ENCODE data around the gene TBC1D17.

TBC1D17 gene

GRCh38 chr19:49878744-49879070 is 1.2 kb downstream of the TBC1D17 start:
- ATAC-seq = no peak
- TF ChIP-seq OSR1 (CRISPR knock-in tag; IDR thresholded peaks at IDR 0.05) (no peak), ZFP3 (CRISPR knock-in tag; IDR thresholded peaks at IDR 0.05) (no peak), TCF4 (CRISPR knock-in tag; IDR thresholded peaks at IDR 0.05; ENCODE audit: borderline replicate concordance) (no peak), ESRRG (CRISPR knock-in tag; IDR thresholded peaks at IDR 0.05) (no peak), POU6F1 (CRISPR knock-in tag; IDR thresholded peaks at IDR 0.05; ENCODE audit: borderline replicate concordance, low read depth) (no peak), PATZ1 (CRISPR knock-in tag; IDR thresholded peaks at IDR 0.05; ENCODE audit: borderline replicate concordance) (no peak), CSRNP3 (CRISPR knock-in tag; IDR thresholded peaks at IDR 0.05) (no peak), GLIS3 (CRISPR knock-in tag; IDR thresholded peaks at IDR 0.05) (no peak), SNAI2 (CRISPR knock-in tag; IDR thresholded peaks at IDR 0.05) (no peak), ZNF8 (CRISPR knock-in tag; IDR thresholded peaks at IDR 0.05) (no peak), CREB5 (CRISPR knock-in tag; IDR thresholded peaks at IDR 0.05; ENCODE audit: low read depth) (no peak), ARNTL (CRISPR knock-in tag; IDR thresholded peaks at IDR 0.05; ENCODE audit: borderline replicate concordance, low read depth) (no peak), ZNF565 (CRISPR knock-in tag; conservative IDR thresholded peaks at IDR 0.05; ENCODE audit: low read depth) (no peak), TSHZ2 (CRISPR knock-in tag; IDR thresholded peaks at IDR 0.05) (no peak), ZFP30 (CRISPR knock-in tag; IDR thresholded peaks at IDR 0.05) (no peak)

GRCh38 chr19:49879243-49879963 is 1.9 kb downstream of the TBC1D17 start:
- TF ChIP-seq TOX (CRISPR knock-in tag; IDR thresholded peaks at IDR 0.05; ENCODE audit: borderline replicate concordance) (no peak), ZNF565 (CRISPR knock-in tag; conservative IDR thresholded peaks at IDR 0.05; ENCODE audit: low read depth) (no peak), GLIS3 (CRISPR knock-in tag; IDR thresholded peaks at IDR 0.05) (no peak), TCF4 (CRISPR knock-in tag; IDR thresholded peaks at IDR 0.05; ENCODE audit: borderline replicate concordance) (no peak), CREB5 (CRISPR knock-in tag; IDR thresholded peaks at IDR 0.05; ENCODE audit: low read depth) (no peak), TSHZ2 (CRISPR knock-in tag; IDR thresholded peaks at IDR 0.05) (no peak), PPARA (CRISPR knock-in tag; IDR thresholded peaks at IDR 0.05; ENCODE audit: borderline replicate concordance) (no peak), POU6F1 (CRISPR knock-in tag; IDR thresholded peaks at IDR 0.05; ENCODE audit: borderline replicate concordance, low read depth) (no peak), PATZ1 (CRISPR knock-in tag; IDR thresholded peaks at IDR 0.05; ENCODE audit: borderline replicate concordance) (no peak), ISL1 (CRISPR knock-in tag; IDR thresholded peaks at IDR 0.05) (no peak)
- ATAC-seq = no peak

All from SK-N-SH treated with all-trans-retinoic acid at 6 μM for 48 hours (cell line).